Spleen (tissue), 7 donors: ENCODE results near the gene EEIG1.

Source experiments
- POLR2A ChIP-seq, 3 donors: fragments of 450-650 bp; IDR thresholded peaks; one replicate each; pipeline ENCODE4 v1.5.1; 2017; ENCODE audit warnings: antibody characterized with exemption in 3 of 3, mild to moderate bottlenecking in 1 of 3
- POLR2AphosphoS5 ChIP-seq, 3 donors: sonication (generic); formaldehyde crosslinking; IDR thresholded peaks; one replicate each; pipeline ENCODE4 v1.5.1; 2017; ENCODE audit warnings: antibody characterized with exemption in 3 of 3
- TF ChIP-seq, protein P1 (sequence below), 11 experiments: fragments of 200-600 bp in 7 of 11; fragments of 450-650 bp in 4 of 11; sonication (generic) in 4 of 11; IDR thresholded peaks in 8 of 11; conservative IDR thresholded peaks in 3 of 11; 1 replicate in 7 of 11; 2 replicates in 4 of 11; pipeline versions ENCODE4 v1.4.0 to v1.8.0; 2016 to 2021; ENCODE audit warnings: antibody characterized with exemption in 11 of 11, inconsistent platforms in 4 of 11, mild to moderate bottlenecking in 1 of 11
- donor health status: DM: no; HTN: no; CAD: no; lungs with moderate emphysema.
- donor health status: DM: no; HTN: no; CAD: no.
- donor health status: DM: no; HTN: no; CAD: no.

- TF ChIP-seq, protein P1, sequence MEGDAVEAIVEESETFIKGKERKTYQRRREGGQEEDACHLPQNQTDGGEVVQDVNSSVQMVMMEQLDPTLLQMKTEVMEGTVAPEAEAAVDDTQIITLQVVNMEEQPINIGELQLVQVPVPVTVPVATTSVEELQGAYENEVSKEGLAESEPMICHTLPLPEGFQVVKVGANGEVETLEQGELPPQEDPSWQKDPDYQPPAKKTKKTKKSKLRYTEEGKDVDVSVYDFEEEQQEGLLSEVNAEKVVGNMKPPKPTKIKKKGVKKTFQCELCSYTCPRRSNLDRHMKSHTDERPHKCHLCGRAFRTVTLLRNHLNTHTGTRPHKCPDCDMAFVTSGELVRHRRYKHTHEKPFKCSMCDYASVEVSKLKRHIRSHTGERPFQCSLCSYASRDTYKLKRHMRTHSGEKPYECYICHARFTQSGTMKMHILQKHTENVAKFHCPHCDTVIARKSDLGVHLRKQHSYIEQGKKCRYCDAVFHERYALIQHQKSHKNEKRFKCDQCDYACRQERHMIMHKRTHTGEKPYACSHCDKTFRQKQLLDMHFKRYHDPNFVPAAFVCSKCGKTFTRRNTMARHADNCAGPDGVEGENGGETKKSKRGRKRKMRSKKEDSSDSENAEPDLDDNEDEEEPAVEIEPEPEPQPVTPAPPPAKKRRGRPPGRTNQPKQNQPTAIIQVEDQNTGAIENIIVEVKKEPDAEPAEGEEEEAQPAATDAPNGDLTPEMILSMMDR (IDR thresholded peaks at IDR 0.05 in 8 of 11, conservative IDR thresholded peaks at IDR 0.05 in 3 of 11), result no peak
- TF ChIP-seq POLR2A (IDR thresholded peaks at IDR 0.05) (no peak), POLR2AphosphoS5 (IDR thresholded peaks at IDR 0.05) (no peak)
Measured at GRCh38 chr9:128008171-128008570, 27.4 kb upstream of the EEIG1 start.
